HG03196 (cell line): Measurements from ENCODE around the gene NFIA.
"Not testable (repeated sequence)": the region's sequence is repeated elsewhere in the genome, so short reads cannot be mapped to it uniquely, and the experiment has no call there.

Source experiments
- ATAC-seq: cut with Tn5 transposase; IDR thresholded peaks from one replicate; pipeline ENCODE4 v1.9.1; 2021; ENCODE audit not compliant: unreplicated experiment

The NFIA gene

DNA sequence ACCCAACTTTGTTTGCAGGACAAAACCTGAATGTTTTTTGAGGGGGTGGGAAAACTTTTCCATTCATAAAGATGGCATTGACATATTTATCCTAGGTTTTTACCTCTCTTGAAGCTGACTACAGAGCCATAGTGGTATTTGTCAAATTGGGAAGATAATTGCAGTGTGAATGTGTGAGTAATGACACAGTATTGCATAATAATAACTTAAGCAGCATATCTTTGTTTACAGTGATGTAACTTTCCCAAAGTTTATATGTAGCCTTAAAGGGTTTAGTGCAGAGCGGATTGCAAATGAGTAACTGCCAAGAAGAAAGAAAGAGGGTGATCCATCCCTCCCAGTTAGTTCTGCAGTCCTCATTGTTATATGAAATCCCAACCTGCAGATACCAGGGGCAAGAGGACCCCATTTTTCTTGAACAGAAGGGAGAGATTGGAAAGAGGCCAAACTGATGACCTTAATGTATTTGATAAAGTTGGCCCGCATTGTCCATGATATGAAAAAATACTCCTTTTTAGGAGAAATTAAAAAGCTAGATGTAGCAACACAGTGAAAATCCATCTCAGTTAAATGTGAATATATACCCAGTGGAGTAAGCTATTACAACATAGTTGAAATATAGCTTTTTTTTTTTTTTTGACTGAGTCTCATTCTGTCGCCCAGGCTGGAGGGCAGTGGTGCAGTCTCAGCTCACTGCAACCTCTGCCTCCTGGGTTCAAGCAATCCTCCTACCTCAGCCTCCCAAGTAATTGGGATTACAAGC is 23.7 kb upstream of the NFIA start:
- no peak for ATAC-seq

- ATAC-seq, result not testable (repeated sequence)
Measured at GRCh38 chr1:61061601-61062000, 20.8 kb upstream of the NFIA start.

- no peak for ATAC-seq
Measured at GRCh38 chr1:61064673-61065072, 17.7 kb upstream of the NFIA start.

DNA sequence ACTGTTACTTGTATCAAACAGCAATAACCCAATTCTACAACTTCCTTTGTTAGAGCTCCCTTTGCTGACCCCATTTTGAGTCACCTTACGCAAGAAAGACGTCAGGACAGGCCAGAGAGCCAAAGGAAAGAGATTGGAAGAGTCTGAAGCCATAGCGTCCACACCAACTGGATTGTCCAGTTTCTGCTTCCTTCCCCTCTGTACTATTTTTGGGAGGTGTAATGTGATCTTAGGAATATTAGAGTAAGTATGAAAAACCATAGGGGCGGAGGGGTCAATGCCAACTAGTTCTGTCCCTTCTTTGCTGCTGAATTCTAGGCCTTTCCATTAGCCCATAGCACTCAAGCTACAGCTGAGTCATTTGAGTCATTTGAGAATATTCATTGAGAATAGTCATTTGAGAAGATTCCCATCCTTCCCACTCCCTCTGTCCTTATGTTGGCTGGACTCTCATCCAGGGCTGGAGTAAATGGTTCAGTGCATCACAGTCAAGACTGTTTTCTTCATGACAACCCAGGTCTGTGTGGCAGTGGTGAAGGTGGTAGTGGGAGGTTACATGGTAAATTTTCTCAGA is 14.8 kb upstream of the NFIA start:
- ATAC-seq, result no peak

GRCh38 chr1:61070054-61070453 is 12.3 kb upstream of the NFIA start:
- ATAC-seq, result no peak

- no peak for ATAC-seq
Measured at GRCh38 chr1:61071205-61072130, 10.9 kb upstream of the NFIA start.

GRCh38 chr1:61073871-61074270 is 8.5 kb upstream of the NFIA start:
- ATAC-seq, result no peak

DNA sequence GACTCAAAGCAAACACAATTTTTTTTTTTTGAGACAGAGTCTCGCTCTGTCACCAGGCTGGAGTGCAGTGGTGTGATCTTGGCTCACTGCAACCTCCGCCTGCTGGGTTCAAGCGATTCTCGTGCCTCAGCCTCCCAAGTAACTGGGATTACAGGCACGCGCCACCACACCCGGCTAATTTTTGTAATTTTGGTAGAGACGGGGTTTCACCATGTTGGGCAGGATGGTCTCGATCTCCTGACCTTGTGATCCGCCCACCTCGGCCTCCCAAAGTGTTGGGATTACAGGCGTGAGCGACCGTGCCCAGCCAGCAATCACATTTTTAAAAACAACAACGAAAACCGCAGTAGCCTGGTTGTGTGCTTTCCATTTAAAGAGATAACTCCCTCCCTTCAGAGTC is 6.5 kb upstream of the NFIA start:
- ATAC-seq, result not testable (repeated sequence)

- peak; percentile 86 for ATAC-seq
Measured at GRCh38 chr1:61076728-61077675, 5.4 kb upstream of the NFIA start.

DNA sequence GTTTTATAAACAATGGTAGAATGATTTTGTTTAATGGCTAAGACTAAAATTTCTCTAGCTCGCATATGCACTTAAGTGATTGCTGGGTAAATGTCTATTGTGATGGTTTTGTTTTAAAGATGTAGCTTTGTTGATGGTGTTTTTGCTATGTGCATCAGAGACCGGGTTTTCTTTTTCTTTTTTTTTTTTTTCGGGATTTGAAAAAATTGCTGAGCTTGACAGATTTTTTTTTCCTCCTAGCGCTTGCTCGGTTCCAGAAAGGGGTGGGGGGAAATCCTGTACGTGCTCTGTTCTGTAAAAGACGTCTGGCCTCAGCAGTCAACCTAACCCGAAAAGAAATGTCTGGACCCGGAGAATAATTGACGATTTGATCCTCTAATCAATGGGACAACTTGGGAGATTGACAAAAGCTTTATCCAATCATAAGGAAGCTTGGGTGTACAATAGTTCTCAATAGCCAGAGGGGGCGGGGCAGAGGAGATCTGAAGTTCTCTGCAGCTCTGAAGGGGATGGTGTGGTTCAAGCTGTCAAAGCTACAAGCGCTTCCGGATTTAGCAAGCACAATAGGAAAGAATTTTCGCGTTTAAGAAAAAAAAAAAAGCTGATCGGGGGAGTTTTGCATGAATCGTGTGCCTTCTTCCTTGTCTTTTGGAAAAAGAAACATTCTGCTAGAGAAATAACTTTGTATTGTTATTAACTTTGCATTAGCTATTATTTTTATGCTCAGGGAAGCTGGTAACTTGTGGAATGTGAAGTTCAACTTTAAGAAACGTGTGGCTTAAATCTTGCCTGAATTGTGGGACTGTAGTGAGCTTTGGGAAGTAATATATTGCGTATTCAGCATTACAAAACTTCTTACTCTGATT is 4.5 kb upstream of the NFIA start:
- peak; percentile 62 for ATAC-seq

- no peak for ATAC-seq
Measured at GRCh38 chr1:61078618-61079295, 3.6 kb upstream of the NFIA start.

- ATAC-seq, result no peak
Measured at GRCh38 chr1:61079296-61079897, 3.0 kb upstream of the NFIA start.

- no peak for ATAC-seq
Measured at GRCh38 chr1:61079898-61080336, 2.4 kb upstream of the NFIA start.

DNA sequence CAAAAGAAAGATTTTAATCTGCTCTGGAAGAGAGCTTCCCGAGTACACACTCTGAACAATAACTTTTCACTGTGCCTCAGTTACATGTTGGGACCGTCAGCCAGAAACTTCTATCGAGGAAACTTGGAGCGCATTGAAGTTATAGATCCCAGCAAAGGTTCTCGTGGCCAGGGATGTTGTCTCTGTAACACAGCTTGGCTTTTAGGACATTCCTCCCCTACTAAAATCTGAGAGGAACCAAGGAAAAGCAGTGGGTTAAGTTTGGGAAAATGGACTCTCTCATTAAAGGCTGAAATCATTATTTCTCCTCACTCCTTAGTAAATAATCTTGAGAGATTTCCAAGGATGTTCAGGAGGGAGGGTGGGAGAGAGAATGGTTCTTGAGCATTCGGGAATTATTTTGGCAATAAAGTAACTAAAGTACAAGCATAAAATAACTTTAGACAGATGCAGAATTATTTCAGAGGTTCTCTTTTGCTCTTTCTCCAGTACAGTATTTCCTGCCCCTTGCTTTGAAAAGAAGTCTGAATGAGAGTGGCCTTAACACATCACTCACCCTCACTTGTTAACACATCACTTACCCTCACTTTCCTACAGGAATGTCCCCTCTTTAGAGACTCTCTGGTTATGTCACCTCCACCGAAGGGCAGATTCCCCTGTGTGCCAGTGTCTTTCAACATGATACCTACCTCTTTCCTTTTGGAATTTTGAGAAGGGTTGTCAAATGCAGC is 1.8 kb upstream of the NFIA start:
- no peak for ATAC-seq

GRCh38 chr1:61081144-61081685 is 1.1 kb upstream of the NFIA start:
- no peak for ATAC-seq

DNA sequence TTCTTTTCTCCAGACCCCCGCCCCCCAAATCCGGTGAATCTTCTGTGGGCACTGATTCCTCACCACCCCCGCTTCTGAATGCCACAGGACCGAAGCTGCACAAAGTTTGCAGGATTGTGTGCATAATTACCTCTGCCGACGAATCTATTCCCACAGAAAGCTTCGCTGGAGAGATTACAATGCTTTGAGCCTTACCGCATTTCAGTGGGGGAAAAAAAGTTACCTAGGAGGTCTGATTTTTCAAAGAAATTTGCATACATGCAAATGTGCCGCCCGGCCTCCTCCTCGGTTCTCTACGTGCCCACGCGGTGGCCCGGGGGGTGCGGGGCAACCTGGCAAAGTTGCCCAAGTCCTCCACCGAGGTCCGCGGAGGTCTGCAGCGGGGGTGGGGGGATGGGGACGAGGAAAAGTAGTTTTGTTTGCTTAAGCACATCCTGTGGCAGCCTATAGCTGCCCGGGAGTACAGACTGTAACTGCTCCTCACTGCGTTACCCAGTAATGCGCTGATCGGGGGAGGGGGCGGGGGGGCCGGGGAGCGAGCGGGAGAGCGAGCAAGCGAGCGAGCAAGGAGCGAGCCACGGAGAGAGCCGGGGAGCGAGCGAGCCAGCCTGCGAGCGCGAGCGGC is 563 bp upstream of the NFIA start:
- no peak for ATAC-seq
